SK-N-SH treated with all-trans-retinoic acid at 6 μM for 48 hours (cell line): ENCODE measurements around the gene SLC16A6.

ENCODE experiments used
- CREB5 ChIP-seq: fragments of 250-450 bp; sonication (Bioruptor Pico); IDR thresholded peaks from 2 replicates; pipeline ENCODE4 v1.5.1; 2020; ENCODE audit warnings: low read depth, mild to moderate bottlenecking, moderate library complexity
- CSDC2 ChIP-seq: fragments of 250-450 bp; sonication (Bioruptor Pico); IDR thresholded peaks from 2 replicates; pipeline ENCODE4 v1.5.0; 2020; ENCODE audit warnings: mild to moderate bottlenecking, moderate library complexity
- ZC3H10 ChIP-seq: fragments of 250-450 bp; sonication (Bioruptor Pico); IDR thresholded peaks from 2 replicates; pipeline ENCODE4 v1.5.1; 2021; ENCODE audit warnings: mild to moderate bottlenecking, moderate library complexity

GRCh38 chr17:68327823-68328557 lies 37.1 kb upstream of the SLC16A6 start:
- TF ChIP-seq ZC3H10 (CRISPR knock-in tag) (no peak), CSDC2 (CRISPR knock-in tag) (no peak), CREB5 (CRISPR knock-in tag) (no peak)
